ENCODE measurements around the gene ZNF536. TPM values are rescaled to one million over a fixed set of nuclear protein-coding genes. Genes with fewer than 3 reads are reported as not detected.

ZNF536 gene
- total and polyA plus RNA-seq, 3 donors from 2014 or later = 6.6 to 57.6 (median 35.1) TPM

GRCh38 chr19:30356951-30357579, 15.1 kb upstream of the ZNF536 start:
- H3K36me3 ChIP-seq (ENCODE audit: low read depth, missing control alignments) = no peaks in the 10 kb centered on the region
- WGBS, 2 donors = 92 to 93% methylated on average over 8 to 11 of the region's 11 CpGs
- TF ChIP-seq POLR2A (IDR thresholded peaks at IDR 0.05) = no peak
- TF ChIP-seq, protein P1, sequence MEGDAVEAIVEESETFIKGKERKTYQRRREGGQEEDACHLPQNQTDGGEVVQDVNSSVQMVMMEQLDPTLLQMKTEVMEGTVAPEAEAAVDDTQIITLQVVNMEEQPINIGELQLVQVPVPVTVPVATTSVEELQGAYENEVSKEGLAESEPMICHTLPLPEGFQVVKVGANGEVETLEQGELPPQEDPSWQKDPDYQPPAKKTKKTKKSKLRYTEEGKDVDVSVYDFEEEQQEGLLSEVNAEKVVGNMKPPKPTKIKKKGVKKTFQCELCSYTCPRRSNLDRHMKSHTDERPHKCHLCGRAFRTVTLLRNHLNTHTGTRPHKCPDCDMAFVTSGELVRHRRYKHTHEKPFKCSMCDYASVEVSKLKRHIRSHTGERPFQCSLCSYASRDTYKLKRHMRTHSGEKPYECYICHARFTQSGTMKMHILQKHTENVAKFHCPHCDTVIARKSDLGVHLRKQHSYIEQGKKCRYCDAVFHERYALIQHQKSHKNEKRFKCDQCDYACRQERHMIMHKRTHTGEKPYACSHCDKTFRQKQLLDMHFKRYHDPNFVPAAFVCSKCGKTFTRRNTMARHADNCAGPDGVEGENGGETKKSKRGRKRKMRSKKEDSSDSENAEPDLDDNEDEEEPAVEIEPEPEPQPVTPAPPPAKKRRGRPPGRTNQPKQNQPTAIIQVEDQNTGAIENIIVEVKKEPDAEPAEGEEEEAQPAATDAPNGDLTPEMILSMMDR (IDR thresholded peaks at IDR 0.05) = no peak
- H3K27me3 ChIP-seq = no peaks in the 10 kb centered on the region
- no peak overlapping the region for H3K4me3 ChIP-seq
- no peaks in the 10 kb centered on the region for H3K4me1 ChIP-seq
- no peak for DNase-seq
- no peak overlapping the region for H3K27ac ChIP-seq
- intact Hi-C loops (cut with DNase I; ENCODE audit: low total_unique reads) = no loop called here
- H3K9me3 ChIP-seq = no peaks in the 10 kb centered on the region

GRCh38 chr19:30357580-30357954, 14.6 kb upstream of the ZNF536 start:
- Histone ChIP-seq H3K4me3 (no peak overlapping the region), H3K27ac (no peak overlapping the region), H3K36me3 (ENCODE audit: low read depth, missing control alignments) (no peaks in the 10 kb centered on the region), H3K9me3 (no peaks in the 10 kb centered on the region), H3K27me3 (no peaks in the 10 kb centered on the region), H3K4me1 (no peaks in the 10 kb centered on the region)
- 93% methylated on average over 5 of the region's 5 CpGs; no CpG with 5 or more reads in 1 of the 2 donors for WGBS, 2 donors
- DNase-seq = no peak
- intact Hi-C loops (cut with DNase I; ENCODE audit: low total_unique reads) = no loop called here
- TF ChIP-seq POLR2A (IDR thresholded peaks at IDR 0.05) = no peak
- TF ChIP-seq, protein P1 (IDR thresholded peaks at IDR 0.05) = no peak

GRCh38 chr19:30358319-30358718, 13.9 kb upstream of the ZNF536 start:
- Histone ChIP-seq H3K36me3 (ENCODE audit: low read depth, missing control alignments) (no peaks in the 10 kb centered on the region), H3K27me3 (no peaks in the 10 kb centered on the region), H3K27ac (no peak overlapping the region), H3K4me1 (no peaks in the 10 kb centered on the region), H3K9me3 (no peaks in the 10 kb centered on the region), H3K4me3 (no peak overlapping the region)
- 81 to 90% methylated on average over 2 to 3 of the region's 3 CpGs for WGBS, 2 donors
- intact Hi-C loops (cut with DNase I; ENCODE audit: low total_unique reads) = no loop called here
- TF ChIP-seq, protein P1 (IDR thresholded peaks at IDR 0.05) = no peak
- no peak for TF ChIP-seq POLR2A (IDR thresholded peaks at IDR 0.05)
- no peak for DNase-seq

- intact Hi-C loops (cut with DNase I; ENCODE audit: low total_unique reads) = no loop called here
- H3K36me3 ChIP-seq (ENCODE audit: low read depth, missing control alignments) = no peaks in the 10 kb centered on the region
- H3K4me1 ChIP-seq = no peaks in the 10 kb centered on the region
- TF ChIP-seq POLR2A (IDR thresholded peaks at IDR 0.05) = no peak
- TF ChIP-seq, protein P1 (IDR thresholded peaks at IDR 0.05) = no peak
- 84 to 88% methylated on average over 9 to 13 of the region's 13 CpGs for WGBS, 2 donors
- H3K27me3 ChIP-seq = no peaks in the 10 kb centered on the region
- H3K4me3 ChIP-seq = no peak overlapping the region
- H3K27ac ChIP-seq = no peak overlapping the region
- DNase-seq = no peak
- H3K9me3 ChIP-seq = no peaks in the 10 kb centered on the region
These were observed 13.2 kb upstream of the ZNF536 start for GRCh38 chr19:30358821-30359580.
